Astrocyte (in vitro differentiated cells and primary cell): ENCODE results near the gene ADRA2C. TPM values are rescaled to one million over a fixed set of nuclear protein-coding genes. Genes with fewer than 3 reads are reported as not detected.

Experiments used
- DNase-seq: peaks from one replicate; pipeline ENCODE4 v3.0.0-alpha.2; 2010; ENCODE audit warnings: low read depth
- FAIRE-seq: peaks from 2 replicates; lab custom pipeline; 2011; peaks lifted over from hg19 to GRCh38; lab: Jason Lieb, UNC
- H2AFZ ChIP-seq: 2 replicates; pipeline ENCODE4 v1.6.0; 2012; ENCODE audit warnings: low read depth, low read length, inconsistent platforms
- H3K27ac ChIP-seq: 2 replicates; pipeline ENCODE4 v1.5.1; 2011; ENCODE audit warnings: low read depth, low read length, inconsistent platforms
- H3K27me3 ChIP-seq: 2 replicates; pipeline ENCODE4 v1.6.0; 2011; ENCODE audit warnings: low read length, inconsistent platforms; ENCODE audit not compliant: insufficient read depth
- H3K36me3 ChIP-seq: 2 replicates; pipeline ENCODE4 v1.5.1; 2011; ENCODE audit warnings: low read length, inconsistent platforms; ENCODE audit not compliant: insufficient read depth
- H3K4me1 ChIP-seq: 2 replicates; pipeline ENCODE4 v1.5.1; 2011; ENCODE audit warnings: low read length, inconsistent platforms; ENCODE audit not compliant: insufficient read depth
- H3K4me2 ChIP-seq: 2 replicates; pipeline ENCODE4 v1.6.0; 2012; ENCODE audit warnings: low read length, inconsistent platforms
- H3K4me3 ChIP-seq: 2 replicates; pipeline ENCODE4 v1.5.1; 2011; ENCODE audit warnings: low read depth, mild to moderate bottlenecking, low read length, inconsistent platforms; ENCODE audit not compliant: insufficient read depth
- H3K79me2 ChIP-seq: 2 replicates; pipeline ENCODE4 v1.6.0; 2012; ENCODE audit warnings: mild to moderate bottlenecking, low read length, inconsistent platforms; ENCODE audit not compliant: insufficient read depth
- H3K9ac ChIP-seq: 2 replicates; pipeline ENCODE4 v1.6.0; 2012; ENCODE audit warnings: mild to moderate bottlenecking, low read length, inconsistent platforms
- H3K9me3 ChIP-seq: 2 replicates; pipeline ENCODE4 v1.5.1; 2012; ENCODE audit warnings: low read depth, mild to moderate bottlenecking, low read length, inconsistent platforms; ENCODE audit not compliant: insufficient read depth
- H4K20me1 ChIP-seq: 2 replicates; pipeline ENCODE4 v1.6.0; 2012; ENCODE audit warnings: low read length, inconsistent platforms; ENCODE audit not compliant: insufficient read depth
- H3K27ac Mint-ChIP-seq: one replicate; pipeline ENCODE4 v1.8.0; 2021; ENCODE audit warnings: mild to moderate bottlenecking, mixed read lengths; ENCODE audit not compliant: unreplicated experiment
- H3K27me3 Mint-ChIP-seq: one replicate; pipeline ENCODE4 v1.8.0; 2021; ENCODE audit warnings: low read depth, mixed read lengths; ENCODE audit not compliant: unreplicated experiment
- H3K36me3 Mint-ChIP-seq: one replicate; pipeline ENCODE4 v1.8.0; 2021; ENCODE audit warnings: low read depth, mixed read lengths; ENCODE audit not compliant: unreplicated experiment
- H3K4me1 Mint-ChIP-seq: one replicate; pipeline ENCODE4 v1.8.0; 2021; ENCODE audit warnings: low read depth, mixed read lengths; ENCODE audit not compliant: unreplicated experiment
- H3K4me3 Mint-ChIP-seq: one replicate; pipeline ENCODE4 v1.8.0; 2021; ENCODE audit warnings: mild to moderate bottlenecking, moderate library complexity, mixed read lengths; ENCODE audit not compliant: unreplicated experiment
- H3K9me3 Mint-ChIP-seq: one replicate; pipeline ENCODE4 v1.8.0; 2021; ENCODE audit warnings: mild to moderate bottlenecking, mixed read lengths; ENCODE audit not compliant: unreplicated experiment
- CTCF ChIP-seq: IDR thresholded peaks from 2 replicates; pipeline ENCODE4 v1.5.1; 2011; ENCODE audit warnings: low read depth, mild to moderate bottlenecking, inconsistent platforms, low read length, moderate library complexity; ENCODE audit not compliant: insufficient read depth
- EZH2 ChIP-seq: IDR thresholded peaks from 2 replicates; pipeline ENCODE4 v1.6.1; 2012; ENCODE audit warnings: mild to moderate bottlenecking, low read length, inconsistent platforms; ENCODE audit not compliant: insufficient read depth
- total RNA-seq: library from RNA; stranded (reverse); gene quantifications from 2 replicates; pipeline ENCODE4 v1.2.1, GENCODE V29; 2021

The ADRA2C gene
- total RNA-seq, 1 donor from 2014 or later: 4.2 TPM

DNA sequence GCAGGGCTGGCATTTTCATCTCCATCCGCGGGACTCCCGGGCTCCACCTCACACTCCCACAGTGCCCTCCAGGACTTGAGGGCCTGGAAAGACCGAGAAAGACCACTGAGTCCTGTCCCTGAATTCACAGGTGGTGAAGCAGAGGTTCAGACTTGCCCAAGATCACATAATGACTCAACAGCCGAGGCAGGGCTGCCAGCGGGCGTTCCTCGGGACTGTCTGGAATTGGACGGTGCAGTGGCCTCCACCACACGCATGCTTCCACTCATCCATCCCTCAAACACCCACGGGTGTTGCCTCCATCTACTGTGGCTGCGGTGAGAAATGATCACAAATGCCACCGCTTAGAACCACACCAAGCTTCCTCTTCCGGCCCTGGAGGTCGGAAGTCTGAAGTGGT, 6.9 kb upstream of the ADRA2C start:
- DNase-seq (no peak), FAIRE-seq (no peak)
- Histone ChIP-seq H3K4me2 (no peak overlapping the region), H3K79me2 (no peaks in the 10 kb centered on the region), H2AFZ (no peak overlapping the region), H3K4me1 (no peaks in the 10 kb centered on the region), H3K9me3 (no peaks in the 10 kb centered on the region), H3K27ac (no peak overlapping the region), H3K36me3 (no peaks in the 10 kb centered on the region), H3K4me3 (no peak overlapping the region), H4K20me1 (no peaks in the 10 kb centered on the region), H3K9ac (no peak overlapping the region), H3K27me3 (peaks cover 5% of the 10 kb centered on the region)
- Mint-ChIP-seq H3K4me3 (no peak overlapping the region), H3K27ac (no peak overlapping the region), H3K9me3 (peaks cover 3% of the 10 kb centered on the region), H3K4me1 (no peaks in the 10 kb centered on the region), H3K27me3 (peaks cover 55% of the 10 kb centered on the region), H3K36me3 (peaks cover 2% of the 10 kb centered on the region)
- TF ChIP-seq EZH2 (no peak), CTCF (no peak)

DNA sequence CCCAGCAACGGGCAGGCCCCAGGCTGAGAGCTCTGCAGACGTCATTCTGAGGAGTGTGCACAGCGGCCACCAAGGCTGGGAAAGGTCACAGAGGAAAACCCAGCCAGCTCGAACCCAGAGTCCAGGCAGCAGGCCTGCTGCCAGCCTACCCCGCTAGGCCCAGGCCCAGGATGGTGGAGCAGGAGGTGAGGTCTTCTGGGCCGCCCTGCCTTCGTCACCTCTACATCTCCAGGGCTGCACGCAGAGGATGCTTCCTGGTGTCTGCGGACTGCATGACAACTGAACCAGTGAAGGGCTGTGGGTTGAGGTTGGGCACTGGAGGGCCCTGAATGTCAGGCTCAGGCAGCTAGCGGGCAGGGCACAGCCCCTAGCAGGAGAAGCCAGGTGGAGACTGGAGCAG, 5.8 kb upstream of the ADRA2C start:
- Mint-ChIP-seq H3K27ac (no peak overlapping the region), H3K36me3 (no peaks in the 10 kb centered on the region), H3K4me1 (no peaks in the 10 kb centered on the region), H3K9me3 (no peaks in the 10 kb centered on the region), H3K4me3 (no peak overlapping the region), H3K27me3 (peaks cover 45% of the 10 kb centered on the region)
- Histone ChIP-seq H2AFZ (no peak overlapping the region), H3K27me3 (peaks cover 8% of the 10 kb centered on the region), H3K4me3 (no peak overlapping the region), H3K4me2 (no peak overlapping the region), H3K79me2 (no peaks in the 10 kb centered on the region), H3K36me3 (no peaks in the 10 kb centered on the region), H3K4me1 (no peaks in the 10 kb centered on the region), H4K20me1 (no peaks in the 10 kb centered on the region), H3K9me3 (no peaks in the 10 kb centered on the region), H3K27ac (no peak overlapping the region), H3K9ac (no peak overlapping the region)
- TF ChIP-seq CTCF: no peak
- no peak for TF ChIP-seq EZH2
- DNase-seq: no peak
- FAIRE-seq: no peak

- no peak overlapping the region for H3K4me3 Mint-ChIP-seq
- H3K79me2 ChIP-seq: no peaks in the 10 kb centered on the region
- no peaks in the 10 kb centered on the region for H3K4me1 Mint-ChIP-seq
- no peaks in the 10 kb centered on the region for H4K20me1 ChIP-seq
- H3K9ac ChIP-seq: no peak overlapping the region
- H3K9me3 Mint-ChIP-seq: no peaks in the 10 kb centered on the region
- TF ChIP-seq CTCF (no peak), EZH2 (no peak)
- H3K4me3 ChIP-seq: no peak overlapping the region
- H3K27ac Mint-ChIP-seq: no peak overlapping the region
- no peaks in the 10 kb centered on the region for H3K9me3 ChIP-seq
- H3K36me3 ChIP-seq: no peaks in the 10 kb centered on the region
- DNase-seq (no peak), FAIRE-seq (no peak)
- no peak overlapping the region for H3K4me2 ChIP-seq
- H3K27me3 ChIP-seq: peaks cover 8% of the 10 kb centered on the region
- H3K36me3 Mint-ChIP-seq: no peaks in the 10 kb centered on the region
- H3K27me3 Mint-ChIP-seq: peaks cover 42% of the 10 kb centered on the region
- no peaks in the 10 kb centered on the region for H3K4me1 ChIP-seq
- H3K27ac ChIP-seq: no peak overlapping the region
- no peak overlapping the region for H2AFZ ChIP-seq
These were observed 5.3 kb upstream of the ADRA2C start for GRCh38 chr4:3760841-3761240.
